HG03060 (cell line): ENCODE results near the gene RBFOX2.

Experiments used
- ATAC-seq: cut with Tn5 transposase; IDR thresholded peaks from one replicate; pipeline ENCODE4 v1.9.1; 2021; ENCODE audit warnings: low read depth, moderate number of reproducible peaks; ENCODE audit not compliant: unreplicated experiment

Gene RBFOX2

GRCh38 chr22:35879351-35879750 is 149.3 kb downstream of the RBFOX2 start:
- ATAC-seq = no peak

GRCh38 chr22:35873426-35873825 is 155.2 kb downstream of the RBFOX2 start:
- no peak for ATAC-seq

GRCh38 chr22:35872451-35872850 is 156.2 kb downstream of the RBFOX2 start:
- no peak for ATAC-seq

DNA sequence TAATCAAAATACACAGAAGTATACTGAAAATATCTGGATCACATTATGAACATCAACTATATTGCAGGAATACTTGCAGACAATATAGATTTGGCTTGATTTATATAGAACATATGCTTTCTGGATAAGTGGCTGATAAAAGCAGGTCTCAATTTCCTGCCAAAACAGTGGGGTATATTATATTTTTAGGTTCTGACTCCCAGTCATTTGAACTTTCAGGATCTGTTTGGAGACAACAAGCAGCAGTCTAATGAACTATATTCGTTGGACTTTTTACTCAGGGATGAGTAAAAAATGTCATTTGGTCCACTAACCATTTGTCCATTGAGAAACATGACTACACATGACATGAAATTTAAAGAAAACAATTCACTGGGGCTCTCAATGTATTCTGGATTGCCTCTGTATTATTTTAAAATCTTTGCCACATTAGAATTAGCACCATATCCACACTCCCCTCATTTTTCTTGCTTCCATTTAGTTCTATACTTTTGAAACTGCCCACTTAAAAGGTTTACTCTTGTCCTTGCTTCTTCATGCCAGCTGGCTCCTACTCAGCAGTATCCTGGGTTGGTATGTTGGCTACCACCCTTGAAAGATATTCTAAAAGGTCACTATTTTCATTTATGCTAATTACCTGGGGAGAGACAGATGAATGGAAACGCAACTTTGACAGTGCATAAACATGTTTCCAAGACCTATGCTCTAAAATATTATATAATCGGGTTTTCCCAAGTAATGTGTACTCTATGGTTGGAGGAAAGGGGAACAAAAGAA is 157.9 kb downstream of the RBFOX2 start:
- no peak for ATAC-seq

GRCh38 chr22:35868938-35869337 is 159.7 kb downstream of the RBFOX2 start:
- ATAC-seq = no peak

DNA sequence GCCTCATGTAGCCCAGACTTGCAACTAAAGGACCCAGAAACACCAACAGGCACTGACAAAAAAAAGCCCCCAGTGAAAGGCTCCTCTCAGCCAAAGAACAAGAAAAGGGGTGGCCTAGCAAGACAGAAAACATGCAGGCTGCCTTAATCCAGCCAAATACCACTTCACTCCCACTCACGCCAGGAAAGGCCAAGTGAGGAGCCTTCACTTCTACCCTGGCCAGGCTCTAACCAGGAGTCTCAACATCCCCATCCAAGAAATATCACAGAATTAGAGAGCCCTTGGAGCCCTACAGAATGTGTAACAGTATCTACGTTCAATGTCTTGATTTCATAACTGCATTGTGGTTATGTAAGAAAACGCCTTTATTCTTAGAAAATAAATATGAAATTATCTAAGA is 162.0 kb downstream of the RBFOX2 start:
- no peak for ATAC-seq

GRCh38 chr22:35864545-35865165 is 164.0 kb downstream of the RBFOX2 start:
- ATAC-seq = no peak

DNA sequence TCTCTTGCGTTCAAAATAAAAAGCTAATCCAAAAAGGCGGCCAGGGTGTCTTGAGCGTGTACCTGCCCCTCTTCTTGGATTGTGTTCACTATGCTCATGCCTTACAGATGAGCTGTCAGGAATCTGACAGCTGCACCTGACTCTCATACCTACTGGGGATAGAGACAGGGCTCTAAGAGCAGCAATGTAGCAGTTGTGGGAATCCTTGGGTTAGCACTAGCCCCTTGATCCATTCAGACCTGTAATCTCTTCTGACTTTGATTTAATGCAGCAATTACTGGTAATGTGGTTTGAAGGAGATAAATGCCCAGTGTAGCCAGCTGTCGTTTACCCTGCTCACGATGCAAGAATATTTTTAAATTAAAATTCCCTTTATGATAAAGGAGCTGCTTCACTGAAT is 165.2 kb downstream of the RBFOX2 start:
- ATAC-seq = no peak

GRCh38 chr22:35862697-35863096 is 165.9 kb downstream of the RBFOX2 start:
- ATAC-seq = no peak

DNA sequence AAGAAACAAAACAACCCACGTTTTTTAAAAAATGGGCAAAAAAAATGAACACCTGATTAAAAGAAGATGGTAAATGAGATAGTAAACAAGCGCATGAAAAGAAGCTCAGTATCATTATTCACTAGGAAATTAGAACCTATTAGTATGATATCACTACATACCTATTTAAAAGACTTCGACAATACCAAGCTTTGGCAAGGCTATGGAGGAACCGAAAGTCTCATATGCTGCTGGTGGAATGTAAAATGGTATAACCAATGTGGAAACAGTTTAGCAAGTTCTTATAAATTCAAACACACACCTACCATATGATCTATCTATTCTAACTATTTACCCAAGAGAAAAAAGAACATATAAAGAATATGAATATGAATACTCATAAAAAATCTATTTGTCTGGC is 167.2 kb downstream of the RBFOX2 start:
- no peak for ATAC-seq

GRCh38 chr22:35860837-35861236 is 167.8 kb downstream of the RBFOX2 start:
- no peak for ATAC-seq

DNA sequence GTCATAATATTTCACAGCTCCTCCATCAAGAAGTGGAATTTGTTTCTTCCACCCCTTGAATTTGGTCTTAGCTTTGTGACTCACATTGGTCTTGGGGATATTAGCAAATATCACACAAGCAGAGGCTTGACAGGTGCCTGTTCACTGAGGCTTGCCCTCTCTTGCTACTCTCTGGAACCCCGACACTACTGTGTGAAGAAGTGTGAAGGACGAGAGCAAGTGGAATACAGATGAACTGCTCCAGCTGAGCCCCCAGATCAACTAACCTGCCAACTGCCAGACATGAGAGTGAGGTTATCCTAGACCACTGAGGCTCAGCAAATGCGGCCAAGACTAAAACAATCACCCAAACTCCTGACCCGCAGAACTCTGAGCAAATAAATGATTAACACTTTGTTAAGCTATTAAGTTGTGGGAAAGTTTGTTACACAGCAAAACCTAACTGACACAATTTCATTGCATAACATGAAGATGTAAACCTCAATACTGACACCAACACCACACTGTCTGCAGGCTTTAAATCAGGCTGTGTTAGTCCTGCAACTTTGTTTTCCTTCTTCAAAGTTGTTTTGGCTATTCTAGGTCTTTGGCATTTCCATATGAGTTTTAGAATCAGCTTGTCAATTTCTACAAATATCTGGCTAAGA is 168.4 kb downstream of the RBFOX2 start:
- ATAC-seq = no peak

DNA sequence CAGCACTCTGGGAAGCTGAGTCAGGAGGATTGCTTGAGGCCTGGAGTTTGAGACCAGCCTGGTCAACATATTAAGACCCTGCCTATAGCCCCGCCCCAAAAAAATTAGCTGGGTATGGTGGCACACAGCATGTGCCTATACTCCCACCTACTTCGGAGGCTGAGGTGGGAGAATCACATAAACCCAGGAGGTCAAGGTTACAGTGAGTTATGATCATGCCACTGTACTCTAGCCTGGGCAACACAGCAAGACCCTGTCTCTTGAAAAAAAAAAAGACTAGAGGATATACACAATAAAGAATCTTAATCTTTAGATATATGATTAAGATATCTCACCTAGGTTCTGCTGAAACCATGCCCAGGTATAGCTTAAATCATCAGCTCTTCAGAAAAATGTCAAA is 174.3 kb downstream of the RBFOX2 start:
- no peak for ATAC-seq

DNA sequence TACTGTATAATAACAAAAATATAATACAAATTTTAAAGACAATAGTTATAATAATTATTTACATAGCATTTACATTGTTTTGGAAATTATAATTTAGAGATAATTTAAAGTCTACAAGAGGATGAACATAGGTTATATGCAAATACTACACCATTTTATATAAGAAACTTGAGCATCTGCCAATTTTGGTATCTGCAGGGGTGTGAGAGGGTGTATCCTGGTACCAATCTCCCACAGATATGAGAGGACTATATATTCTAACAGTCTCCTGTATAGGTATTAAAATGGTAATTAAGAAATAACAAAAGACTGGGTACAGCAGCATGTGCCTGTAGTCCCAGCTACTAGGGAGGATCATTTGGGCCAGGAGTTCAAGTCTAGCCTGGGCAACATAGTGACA is 176.5 kb downstream of the RBFOX2 start:
- no peak for ATAC-seq

GRCh38 chr22:35850831-35851230 is 177.8 kb downstream of the RBFOX2 start:
- no peak for ATAC-seq

DNA sequence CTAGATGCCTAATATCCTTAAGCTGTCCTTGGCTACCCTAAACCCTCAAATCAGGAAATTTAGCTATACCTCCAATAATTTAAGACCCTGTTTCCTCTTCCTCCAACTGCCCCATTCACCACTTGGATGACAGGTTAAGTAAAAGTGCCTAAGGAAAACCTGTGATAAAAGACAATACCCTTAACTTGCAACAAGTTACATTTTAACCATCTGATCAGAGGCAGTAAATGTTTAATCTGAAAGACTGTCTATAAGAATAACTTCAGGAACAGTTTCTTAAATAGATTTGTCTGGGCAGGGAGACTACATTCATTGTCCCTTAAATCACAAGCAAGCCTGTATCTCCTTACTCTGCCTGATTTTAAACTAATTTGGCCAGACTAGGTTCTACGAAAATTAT is 181.8 kb downstream of the RBFOX2 start:
- no peak for ATAC-seq

GRCh38 chr22:35844886-35845285 is 183.7 kb downstream of the RBFOX2 start:
- ATAC-seq = no peak

- no peak for ATAC-seq
Measured at GRCh38 chr22:35842954-35843353, 185.7 kb downstream of the RBFOX2 start.

- no peak for ATAC-seq
Measured at GRCh38 chr22:35842519-35842913, 186.1 kb downstream of the RBFOX2 start.

GRCh38 chr22:35841907-35842518 is 186.6 kb downstream of the RBFOX2 start:
- ATAC-seq = no peak

DNA sequence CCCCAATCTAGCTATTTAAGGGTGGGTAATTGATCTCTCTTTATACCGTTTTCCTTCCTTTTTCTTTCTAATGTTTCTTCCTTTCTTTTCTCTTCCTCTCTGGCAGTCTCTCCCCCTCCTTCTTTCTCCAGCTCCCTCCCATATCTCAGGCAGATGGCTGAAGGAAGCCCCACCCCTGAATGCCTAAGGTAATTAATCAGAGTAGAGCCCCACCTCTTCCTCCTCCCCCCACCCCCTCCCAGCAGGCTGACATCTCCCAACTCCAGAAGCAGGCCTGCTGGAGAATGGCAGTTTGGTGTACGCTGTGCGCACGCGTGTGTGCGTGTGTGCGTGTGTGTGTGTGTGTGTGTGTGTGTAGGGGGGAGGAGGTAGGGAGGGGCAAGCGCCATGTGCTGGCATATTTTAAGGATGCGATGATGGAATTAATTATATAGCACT is 188.3 kb downstream of the RBFOX2 start:
- ATAC-seq = no peak
